Activated CD8-positive, alpha-beta T cell treated with anti-CD3 and anti-CD28 coated beads, Interleukin-2, amount 10 ng/mL, durations not matched to agents 7 days and 5 days (primary cell): ENCODE results near the gene MAGEB17. TPM values are rescaled to one million over a fixed set of nuclear protein-coding genes. Genes with fewer than 3 reads are reported as not detected.
"Not testable (repeated sequence)": the region's sequence is repeated elsewhere in the genome, so short reads cannot be mapped to it uniquely, and the experiment has no call there.

ENCODE experiments used
- ATAC-seq: fragments of 150-1000 bp; cut with Tn5 transposase; one replicate; pipeline ENCODE4 v1.10.0; 2021; ENCODE audit warnings: moderate library complexity
- CTCF ChIA-PET: fragments of 350-600 bp; sonication (Branson Sonifier 250); formaldehyde crosslinking; loops from one replicate; lab custom pipeline; 2021; ENCODE audit warnings: antibody characterized with exemption; lab: Charles Lee
- POLR2A ChIA-PET: fragments of 350-600 bp; sonication (Branson Sonifier 250); formaldehyde crosslinking; loops from one replicate; lab custom pipeline; 2021; ENCODE audit warnings: antibody characterized with exemption; lab: Charles Lee
- DNase-seq: peaks from one replicate; pipeline ENCODE4 v3.0.0-alpha.2; 2020
- H3K27ac Mint-ChIP-seq: one replicate; pipeline ENCODE4 v1.8.0; 2021; ENCODE audit warnings: mild to moderate bottlenecking, mixed read lengths
- H3K27me3 Mint-ChIP-seq: one replicate; pipeline ENCODE4 v1.8.0; 2021; ENCODE audit warnings: low read depth, mixed read lengths
- H3K36me3 Mint-ChIP-seq: one replicate; pipeline ENCODE4 v1.8.0; 2021; ENCODE audit warnings: low read depth, mixed read lengths
- H3K4me1 Mint-ChIP-seq: one replicate; pipeline ENCODE4 v1.8.0; 2021; ENCODE audit warnings: low read depth, mixed read lengths
- H3K4me3 Mint-ChIP-seq: one replicate; pipeline ENCODE4 v1.8.0; 2021; ENCODE audit warnings: mild to moderate bottlenecking, mixed read lengths
- H3K9me3 Mint-ChIP-seq: one replicate; pipeline ENCODE4 v1.8.0; 2022; ENCODE audit warnings: mixed read lengths; ENCODE audit not compliant: insufficient read depth
- total RNA-seq, 2 experiments: library from RNA; stranded (reverse); gene quantifications; one replicate each; pipeline ENCODE4 v1.2.3, GENCODE V29; 2021

The MAGEB17 gene
- total RNA-seq, 2 experiments from 2014 or later, result not detected

DNA sequence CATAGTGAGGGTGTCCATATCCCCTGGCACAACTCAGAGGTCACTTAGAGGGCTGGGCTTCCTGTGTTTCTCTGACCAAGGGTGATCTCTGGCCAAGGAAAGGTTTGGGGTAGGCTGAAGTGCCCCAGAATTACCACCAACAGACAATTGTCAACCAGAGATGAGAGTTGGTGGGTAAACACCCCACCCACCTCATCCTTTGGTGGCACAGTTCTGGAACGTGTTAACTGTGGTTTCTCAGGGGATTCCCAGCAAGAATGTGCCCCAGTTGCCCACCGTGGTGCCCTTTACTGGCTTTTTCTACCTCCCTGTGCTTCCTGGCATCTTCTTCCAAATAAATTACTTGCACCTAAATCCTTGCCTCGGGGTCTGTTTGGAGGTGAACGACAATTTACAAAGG is 26.8 kb upstream of the MAGEB17 start:
- POLR2A ChIA-PET, result no interaction called here
- Mint-ChIP-seq H3K36me3 (no peaks in the 10 kb centered on the region), H3K9me3 (no peaks in the 10 kb centered on the region), H3K27ac (no peak overlapping the region), H3K27me3 (no peaks in the 10 kb centered on the region), H3K4me3 (no peak overlapping the region), H3K4me1 (no peaks in the 10 kb centered on the region)
- CTCF ChIA-PET, result no interaction called here
- no peak for DNase-seq
- no peak for ATAC-seq

DNA sequence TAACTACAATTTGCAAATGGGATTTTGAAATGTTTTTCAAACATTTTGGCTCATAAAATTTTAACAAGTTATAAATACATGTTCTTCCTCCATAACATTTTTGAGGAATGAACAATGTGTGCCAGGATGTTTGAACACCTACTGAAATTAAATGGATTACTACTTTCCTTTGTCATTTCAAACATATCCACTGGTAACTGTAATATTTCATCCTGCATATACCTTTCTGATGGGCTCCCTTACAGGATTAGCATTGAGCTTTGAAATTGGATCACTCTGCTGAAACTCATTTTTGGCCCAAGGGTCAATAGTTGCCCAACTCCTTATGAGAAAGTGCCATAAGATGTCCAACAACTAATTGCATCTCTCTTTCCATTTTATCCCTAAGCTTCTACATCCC is 26.3 kb upstream of the MAGEB17 start:
- H3K27ac Mint-ChIP-seq, result no peak overlapping the region
- H3K36me3 Mint-ChIP-seq, result no peaks in the 10 kb centered on the region
- ChIA-PET CTCF (no interaction called here), POLR2A (no interaction called here)
- H3K9me3 Mint-ChIP-seq, result no peaks in the 10 kb centered on the region
- H3K27me3 Mint-ChIP-seq, result no peaks in the 10 kb centered on the region
- ATAC-seq (no peak), DNase-seq (no peak)
- no peaks in the 10 kb centered on the region for H3K4me1 Mint-ChIP-seq
- H3K4me3 Mint-ChIP-seq, result no peak overlapping the region

DNA sequence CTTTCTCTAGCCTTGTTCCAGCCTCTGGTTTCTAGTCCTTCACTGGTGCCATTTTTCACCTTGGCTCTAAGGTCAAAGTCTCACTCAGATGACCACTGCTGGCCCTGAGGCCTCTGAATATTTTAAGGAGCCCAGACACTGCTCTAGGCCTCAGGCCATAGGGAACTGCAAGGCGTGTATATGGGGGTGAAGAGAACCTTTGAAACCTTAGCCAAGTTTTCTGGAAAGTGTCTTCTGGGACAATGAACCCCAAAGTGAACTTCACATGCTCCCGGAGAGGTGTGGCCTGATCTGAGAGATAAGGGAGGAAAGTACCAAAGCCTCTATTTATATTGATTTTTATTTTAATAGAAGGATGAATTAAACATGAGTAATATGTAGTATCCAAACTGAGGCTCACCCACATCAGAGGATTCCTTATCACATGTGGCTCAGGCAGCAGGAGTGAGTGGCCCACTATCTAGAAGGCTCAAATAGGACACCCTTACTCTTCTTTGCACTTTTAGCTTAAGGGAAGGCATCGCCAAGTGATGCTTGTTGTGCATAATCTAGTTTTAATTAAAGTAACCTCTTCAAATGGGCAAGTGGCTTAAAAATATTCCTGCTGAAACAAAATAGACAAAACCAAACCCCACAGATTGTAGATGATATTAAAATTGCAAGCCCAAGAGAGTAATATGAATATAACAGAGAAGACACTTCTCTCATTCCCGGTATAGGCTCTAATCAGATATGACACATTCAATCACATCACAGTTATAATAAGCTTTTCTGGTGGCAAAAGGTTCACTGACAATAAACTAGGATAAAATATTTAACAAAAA is 25.6 kb upstream of the MAGEB17 start:
- DNase-seq, result no peak
- CTCF ChIA-PET, result interaction anchor here (0.6 kb wide), 1 partner anchor 529 kb away, joined by 3 read pairs; no protein-coding TSS in a partner anchor
- Mint-ChIP-seq H3K27me3 (no peaks in the 10 kb centered on the region), H3K9me3 (no peaks in the 10 kb centered on the region), H3K4me3 (no peak overlapping the region), H3K36me3 (no peaks in the 10 kb centered on the region), H3K4me1 (no peaks in the 10 kb centered on the region), H3K27ac (no peak overlapping the region)
- POLR2A ChIA-PET, result no interaction called here
- no peak for ATAC-seq

DNA sequence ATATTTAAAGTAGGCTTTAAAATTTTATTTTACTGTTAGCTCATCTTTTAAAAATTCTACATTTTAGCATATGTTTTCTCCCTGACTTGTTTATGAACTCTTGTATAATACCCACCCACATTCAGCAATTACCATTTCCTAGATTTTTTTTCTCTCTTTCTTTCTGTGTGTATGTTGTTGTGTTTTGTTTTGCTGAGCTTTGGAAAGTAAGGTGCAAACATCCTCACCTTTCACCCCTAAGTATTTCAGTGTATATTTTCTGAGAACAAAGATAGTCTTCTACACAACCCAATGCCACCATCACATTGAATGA is 25.1 kb upstream of the MAGEB17 start:
- POLR2A ChIA-PET, result no interaction called here
- ATAC-seq (no peak), DNase-seq (no peak)
- Mint-ChIP-seq H3K27me3 (no peaks in the 10 kb centered on the region), H3K27ac (no peak overlapping the region), H3K36me3 (no peaks in the 10 kb centered on the region), H3K9me3 (no peaks in the 10 kb centered on the region), H3K4me3 (no peak overlapping the region), H3K4me1 (no peaks in the 10 kb centered on the region)
- CTCF ChIA-PET, result interaction anchor here (0.6 kb wide), 1 partner anchor 529 kb away, joined by 3 read pairs; no protein-coding TSS in a partner anchor

DNA sequence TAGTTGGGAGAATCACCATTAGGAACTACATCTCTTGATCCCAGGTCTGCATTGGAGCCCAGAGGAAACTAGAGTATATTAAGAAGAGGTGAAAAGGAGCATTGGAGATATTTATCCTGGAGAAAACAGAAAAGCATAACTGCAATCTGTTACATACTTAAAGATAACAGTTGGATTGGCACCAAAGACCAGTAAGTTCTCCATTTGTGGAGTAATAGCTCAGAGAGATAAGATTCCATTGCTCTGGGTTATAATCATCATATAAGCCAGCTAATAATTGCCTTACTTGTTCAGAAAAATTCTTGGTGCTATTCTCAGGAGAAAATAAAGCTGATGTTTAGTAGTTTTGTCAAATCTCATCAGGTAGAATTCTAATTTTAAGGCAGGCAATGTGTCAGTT is 23.3 kb upstream of the MAGEB17 start:
- no peaks in the 10 kb centered on the region for H3K9me3 Mint-ChIP-seq
- DNase-seq, result no peak
- H3K4me3 Mint-ChIP-seq, result no peak overlapping the region
- no peak overlapping the region for H3K27ac Mint-ChIP-seq
- H3K27me3 Mint-ChIP-seq, result peaks cover 2% of the 10 kb centered on the region
- H3K4me1 Mint-ChIP-seq, result no peaks in the 10 kb centered on the region
- H3K36me3 Mint-ChIP-seq, result no peaks in the 10 kb centered on the region
- ATAC-seq, result no peak
- POLR2A ChIA-PET, result no interaction called here
- CTCF ChIA-PET, result no interaction called here

DNA sequence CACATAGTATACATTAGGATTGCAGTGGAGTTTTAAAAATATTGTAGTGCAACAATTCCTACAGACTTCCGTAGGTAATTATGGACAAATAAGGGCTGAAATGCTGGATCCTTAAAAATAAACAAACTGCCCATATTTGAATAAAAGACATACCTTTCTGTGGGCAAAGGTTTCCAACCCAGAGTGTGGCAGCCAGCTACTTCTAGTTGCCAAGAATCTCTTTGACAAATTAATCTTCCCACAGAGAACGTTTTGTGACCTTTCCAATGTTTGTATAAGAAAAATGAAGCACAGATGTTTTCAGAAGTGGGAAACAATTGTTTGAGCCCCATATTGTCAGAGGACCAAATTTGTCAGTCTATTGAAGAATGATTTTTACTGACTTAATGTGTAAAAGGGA is 22.9 kb upstream of the MAGEB17 start:
- ChIA-PET POLR2A (no interaction called here), CTCF (no interaction called here)
- Mint-ChIP-seq H3K4me3 (no peak overlapping the region), H3K27ac (no peak overlapping the region), H3K4me1 (no peaks in the 10 kb centered on the region), H3K36me3 (no peaks in the 10 kb centered on the region), H3K27me3 (peaks cover 2% of the 10 kb centered on the region), H3K9me3 (no peaks in the 10 kb centered on the region)
- DNase-seq, result no peak
- no peak for ATAC-seq

DNA sequence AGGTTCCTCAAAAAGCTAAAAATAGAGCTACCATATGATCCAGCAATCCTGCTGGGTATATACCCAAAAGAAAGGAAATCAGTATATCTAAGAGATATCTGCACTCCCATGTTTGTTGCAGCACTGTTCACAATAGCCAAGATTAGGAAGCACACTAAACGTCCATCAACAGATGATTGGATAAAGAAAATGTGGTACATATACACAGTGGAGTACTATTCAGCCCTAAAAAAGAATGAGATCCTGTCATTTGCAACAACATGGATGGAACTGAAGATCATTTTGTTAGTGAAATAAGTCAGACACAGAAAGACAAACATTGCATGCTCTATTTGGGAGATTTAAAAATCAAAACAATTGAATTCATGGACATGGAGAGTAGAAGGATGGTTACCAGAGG is 22.2 kb upstream of the MAGEB17 start:
- H3K27ac Mint-ChIP-seq, H3K27me3 Mint-ChIP-seq, CTCF ChIA-PET, DNase-seq, H3K4me3 Mint-ChIP-seq, POLR2A ChIA-PET, ATAC-seq, H3K9me3 Mint-ChIP-seq, H3K36me3 Mint-ChIP-seq, H3K4me1 Mint-ChIP-seq: not testable (repeated sequence)

DNA sequence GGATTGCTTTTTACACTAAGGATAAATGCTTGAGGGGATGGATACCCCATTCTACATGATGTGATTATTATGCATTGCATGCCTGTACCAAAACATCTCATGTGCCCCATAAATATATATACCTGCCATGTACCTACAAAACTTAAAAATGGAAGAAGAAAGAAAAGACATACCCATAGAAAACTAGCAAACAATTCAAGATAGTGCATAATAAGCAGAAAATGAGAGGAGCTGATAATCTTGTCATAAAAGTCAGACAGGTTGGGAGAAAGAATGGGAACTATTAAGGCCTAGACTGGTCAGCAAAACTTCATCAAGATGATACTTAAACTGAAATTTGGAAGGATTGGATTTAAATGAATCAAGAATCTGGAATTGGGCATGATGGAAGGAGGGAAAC is 21.6 kb upstream of the MAGEB17 start:
- Mint-ChIP-seq H3K36me3 (no peaks in the 10 kb centered on the region), H3K9me3 (no peaks in the 10 kb centered on the region), H3K4me3 (no peak overlapping the region), H3K27me3 (peaks cover 2% of the 10 kb centered on the region), H3K27ac (no peak overlapping the region), H3K4me1 (no peaks in the 10 kb centered on the region)
- no peak for ATAC-seq
- POLR2A ChIA-PET, result no interaction called here
- CTCF ChIA-PET, result no interaction called here
- no peak for DNase-seq

DNA sequence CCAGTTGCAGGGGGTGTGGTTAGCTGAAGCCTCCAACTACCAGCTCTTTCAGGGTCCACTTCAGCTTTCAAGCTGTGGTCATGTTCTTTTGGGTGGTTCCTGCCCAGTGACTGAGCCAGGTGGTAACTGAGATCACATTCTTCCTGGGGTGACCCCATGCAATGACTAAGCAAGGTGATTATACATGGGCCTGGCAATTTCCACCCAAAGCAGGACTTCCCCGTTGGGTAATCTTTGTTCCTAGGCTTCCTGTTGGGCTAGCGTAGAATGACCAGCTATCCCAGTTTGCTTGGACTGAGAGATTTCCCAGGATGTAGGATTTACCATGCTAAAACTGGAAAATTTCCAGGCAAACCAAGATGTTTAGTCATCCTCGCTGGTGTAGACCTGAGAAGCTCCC is 18.4 kb upstream of the MAGEB17 start:
- Mint-ChIP-seq H3K4me3 (no peak overlapping the region), H3K27me3 (peaks cover 2% of the 10 kb centered on the region), H3K9me3 (no peaks in the 10 kb centered on the region), H3K36me3 (no peaks in the 10 kb centered on the region), H3K27ac (no peak overlapping the region), H3K4me1 (no peaks in the 10 kb centered on the region)
- ATAC-seq, result no peak
- no peak for DNase-seq
- ChIA-PET POLR2A (no interaction called here), CTCF (no interaction called here)

DNA sequence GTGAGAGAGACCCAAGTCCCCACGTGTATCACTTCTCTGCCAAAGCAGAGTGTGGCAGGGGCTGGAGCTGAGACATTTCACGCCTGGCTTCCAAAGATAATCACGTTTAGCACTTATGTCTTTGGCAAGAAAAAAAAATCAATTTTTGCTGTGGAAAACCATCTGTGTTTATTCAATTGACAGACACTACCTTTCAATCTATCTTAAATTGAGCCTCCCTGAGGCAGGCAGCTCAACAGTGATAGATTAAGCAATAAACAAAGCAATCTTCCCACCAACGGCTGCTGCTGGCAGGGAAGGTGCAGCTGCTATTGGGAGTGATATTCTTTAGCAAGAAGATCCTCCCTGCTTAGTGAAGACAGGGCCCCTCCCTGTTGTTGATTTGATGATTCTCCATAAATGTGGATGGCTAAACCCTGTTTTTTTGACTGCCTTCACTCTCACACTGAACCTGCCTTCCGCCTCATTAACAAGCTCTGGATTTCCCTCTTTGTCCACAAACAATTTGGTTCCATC is 11.6 kb upstream of the MAGEB17 start:
- ATAC-seq (no peak), DNase-seq (no peak)
- H3K36me3 Mint-ChIP-seq, result no peaks in the 10 kb centered on the region
- no peaks in the 10 kb centered on the region for H3K27me3 Mint-ChIP-seq
- H3K9me3 Mint-ChIP-seq, result no peaks in the 10 kb centered on the region
- H3K4me3 Mint-ChIP-seq, result no peak overlapping the region
- ChIA-PET POLR2A (no interaction called here), CTCF (no interaction called here)
- no peaks in the 10 kb centered on the region for H3K4me1 Mint-ChIP-seq
- H3K27ac Mint-ChIP-seq, result no peak overlapping the region

DNA sequence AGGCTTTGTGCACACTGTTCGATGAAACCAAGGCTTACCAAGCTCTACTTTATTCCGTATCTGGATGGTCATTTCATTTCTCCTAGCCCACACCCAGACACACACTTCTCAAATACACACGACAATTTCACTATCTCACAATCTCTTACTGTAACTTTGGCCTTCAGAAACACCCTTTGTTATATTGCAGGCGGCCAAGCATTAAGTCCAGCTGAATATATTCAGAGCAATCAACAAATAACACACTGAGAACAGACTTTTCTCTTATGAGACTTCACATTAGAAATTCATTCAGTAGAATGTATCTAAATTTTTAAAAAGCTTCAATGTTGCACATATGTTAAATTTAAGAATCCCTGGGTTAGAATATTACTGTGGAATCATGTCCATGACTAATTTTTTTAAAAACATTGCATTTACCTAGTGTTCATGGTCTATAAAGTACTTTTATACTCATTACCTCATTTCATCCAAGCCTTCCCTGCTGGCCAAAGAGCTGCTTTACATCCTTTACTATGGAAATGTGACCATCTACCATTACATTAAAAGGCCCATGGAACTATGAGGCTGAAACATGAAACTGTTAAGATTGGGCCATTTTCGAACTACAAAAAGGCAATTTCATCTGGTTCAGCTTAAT is 10.5 kb upstream of the MAGEB17 start:
- Mint-ChIP-seq H3K27me3 (no peaks in the 10 kb centered on the region), H3K4me3 (no peak overlapping the region), H3K9me3 (no peaks in the 10 kb centered on the region), H3K4me1 (no peaks in the 10 kb centered on the region), H3K27ac (no peak overlapping the region), H3K36me3 (no peaks in the 10 kb centered on the region)
- ChIA-PET CTCF (no interaction called here), POLR2A (no interaction called here)
- ATAC-seq, result no peak
- no peak for DNase-seq

DNA sequence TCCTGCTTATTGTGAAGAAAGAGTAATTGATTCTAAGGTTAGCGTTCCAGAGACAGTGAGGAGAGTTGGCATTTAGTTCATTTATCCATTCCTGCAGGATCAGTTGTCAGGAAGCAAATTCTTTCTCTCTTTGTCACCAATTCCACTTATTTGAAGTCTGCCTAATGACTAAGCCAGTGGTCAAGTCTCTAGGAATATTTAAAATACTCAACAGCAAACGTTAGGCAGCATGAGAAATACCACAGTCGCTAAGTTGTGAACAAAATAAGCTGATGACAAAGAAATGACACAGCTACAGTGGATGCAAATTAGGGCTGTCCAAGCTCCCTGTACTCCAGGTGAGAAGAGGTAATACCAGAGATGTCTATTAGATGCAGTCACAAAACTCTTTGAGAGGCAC is 6.6 kb upstream of the MAGEB17 start:
- no peak overlapping the region for H3K27ac Mint-ChIP-seq
- H3K4me1 Mint-ChIP-seq, result no peaks in the 10 kb centered on the region
- H3K36me3 Mint-ChIP-seq, result no peaks in the 10 kb centered on the region
- H3K9me3 Mint-ChIP-seq, result no peaks in the 10 kb centered on the region
- ATAC-seq (no peak), DNase-seq (no peak)
- H3K4me3 Mint-ChIP-seq, result no peak overlapping the region
- POLR2A ChIA-PET, result no interaction called here
- CTCF ChIA-PET, result no interaction called here
- no peaks in the 10 kb centered on the region for H3K27me3 Mint-ChIP-seq
